KMS-11 (cell line): Measurements from ENCODE around the gene CDR2L.

Experiments used
- H2AFZ ChIP-seq: fragments of 200-600 bp; sonication (generic); 2 replicates; pipeline ENCODE4 v1.6.1; 2016; ENCODE audit warnings: antibody characterized with exemption, mixed run types, low read depth
- H3K27ac ChIP-seq: fragments of 200-600 bp; sonication (generic); 2 replicates; pipeline ENCODE4 v1.6.1; 2016; ENCODE audit warnings: mild to moderate bottlenecking, mixed run types
- H3K27me3 ChIP-seq: fragments of 200-600 bp; sonication (generic); 2 replicates; pipeline ENCODE4 v1.6.1; 2017; ENCODE audit warnings: mild to moderate bottlenecking, low read depth, mixed run types, moderate library complexity; ENCODE audit not compliant: insufficient read depth
- H3K36me3 ChIP-seq: fragments of 200-600 bp; sonication (generic); 2 replicates; pipeline ENCODE4 v1.6.1; 2017; ENCODE audit warnings: mild to moderate bottlenecking, mixed run types; ENCODE audit not compliant: insufficient read depth
- H3K4me1 ChIP-seq: fragments of 200-600 bp; sonication (generic); 2 replicates; pipeline ENCODE4 v1.6.1; 2016; ENCODE audit warnings: mild to moderate bottlenecking, low read depth, mixed run types; ENCODE audit not compliant: poor library complexity, severe bottlenecking
- H3K4me2 ChIP-seq: fragments of 200-600 bp; sonication (generic); 2 replicates; pipeline ENCODE4 v1.7.0; 2016; ENCODE audit warnings: mild to moderate bottlenecking, mixed run types
- H3K4me3 ChIP-seq: fragments of 200-600 bp; sonication (generic); IDR thresholded peaks from 2 replicates; pipeline ENCODE4 v1.6.1; 2017; ENCODE audit warnings: low read depth, low read length, mixed read lengths; ENCODE audit not compliant: insufficient read depth
- H3K79me2 ChIP-seq: fragments of 200-600 bp; sonication (generic); 2 replicates; pipeline ENCODE4 v1.6.1; 2016; ENCODE audit warnings: low read depth, mixed run types; ENCODE audit not compliant: insufficient read depth
- H3K9ac ChIP-seq: fragments of 200-600 bp; sonication (generic); 2 replicates; pipeline ENCODE4 v1.6.1; 2016; ENCODE audit warnings: mild to moderate bottlenecking, mixed run types
- H4K20me1 ChIP-seq: fragments of 200-600 bp; sonication (generic); 2 replicates; pipeline ENCODE4 v1.6.1; 2016; ENCODE audit warnings: mild to moderate bottlenecking, mixed run types; ENCODE audit not compliant: insufficient read depth
- CTCF ChIP-seq: fragments of 200-600 bp; sonication (generic); conservative IDR thresholded peaks from 2 replicates; pipeline ENCODE4 v1.6.1; 2017; ENCODE audit warnings: low read depth, mild to moderate bottlenecking, antibody characterized with exemption, low read length, moderate library complexity, mixed read lengths

The CDR2L gene

GRCh38 chr17:74987418-74987908 is at the start of gene CDR2L:
TSS of gene CDR2L (plus strand) at chr17:74987632. CDS start at chr17:74988044, 412 bp downstream.
- peak within 1 kb of the TSS; percentile 58 for H3K4me2 ChIP-seq
- no peaks in the 10 kb centered on the region for H3K79me2 ChIP-seq
- TF ChIP-seq CTCF: no peak
- no peak within 1 kb of the TSS for H3K4me3 ChIP-seq
- peak within 1 kb of the TSS; percentile 17; the same call in 1 of the 2 replicates for H3K9ac ChIP-seq
- H3K27ac ChIP-seq: no peak within 1 kb of the TSS
- H3K27me3 ChIP-seq: peaks cover 6% of the 10 kb centered on the region
- H4K20me1 ChIP-seq: no peaks in the 10 kb centered on the region
- peak within 1 kb of the TSS; percentile 70 for H2AFZ ChIP-seq
- no peaks in the 10 kb centered on the region for H3K36me3 ChIP-seq
- peaks cover 26% of the 10 kb centered on the region for H3K4me1 ChIP-seq

- H4K20me1 ChIP-seq: no peaks in the 10 kb centered on the region
Observed at GRCh38 chr17:74938194-74938950, 49.1 kb upstream of the CDR2L start.

GRCh38 chr17:74939534-74939933 is 47.9 kb upstream of the CDR2L start:
- Histone ChIP-seq H3K4me2 (no peak overlapping the region), H4K20me1 (no peaks in the 10 kb centered on the region), H3K27ac (no peak overlapping the region), H3K4me1 (no peaks in the 10 kb centered on the region), H3K27me3 (peaks cover 98% of the 10 kb centered on the region), H3K36me3 (no peaks in the 10 kb centered on the region), H3K9ac (no peak overlapping the region), H3K79me2 (no peaks in the 10 kb centered on the region), H2AFZ (no peak overlapping the region), H3K4me3 (no peak overlapping the region)
- TF ChIP-seq CTCF: no peak

More at GRCh38 chr17:74938194-74938950, 49.1 kb upstream of the CDR2L start:
- Histone ChIP-seq H3K4me2 (no peak overlapping the region), H3K27ac (no peak overlapping the region), H3K9ac (no peak overlapping the region), H3K36me3 (no peaks in the 10 kb centered on the region), H3K79me2 (no peaks in the 10 kb centered on the region), H3K4me3 (no peak overlapping the region), H3K27me3 (peaks cover 97% of the 10 kb centered on the region), H3K4me1 (no peaks in the 10 kb centered on the region), H2AFZ (no peak overlapping the region)
- TF ChIP-seq CTCF: no peak

GRCh38 chr17:74941128-74941725 is 46.2 kb upstream of the CDR2L start:
- peaks cover 15% of the 10 kb centered on the region for H3K4me1 ChIP-seq
- H4K20me1 ChIP-seq: no peaks in the 10 kb centered on the region
- H3K79me2 ChIP-seq: no peaks in the 10 kb centered on the region
- H2AFZ ChIP-seq: no peak overlapping the region
- TF ChIP-seq CTCF: no peak
- no peak overlapping the region for H3K4me3 ChIP-seq
- no peak overlapping the region for H3K27ac ChIP-seq
- no peak overlapping the region for H3K9ac ChIP-seq
- peaks cover 97% of the 10 kb centered on the region for H3K27me3 ChIP-seq
- H3K4me2 ChIP-seq: no peak overlapping the region
- no peaks in the 10 kb centered on the region for H3K36me3 ChIP-seq
